Uterus (tissue), 2 donors: ENCODE results near the gene VRK3.

Experiments used
- POLR2A ChIP-seq, 2 donors: fragments of 450-650 bp; IDR thresholded peaks; one replicate each; pipeline ENCODE4 v1.6.1; 2016; ENCODE audit warnings: antibody characterized with exemption in 2 of 2, mild to moderate bottlenecking in 1 of 2, moderate library complexity in 1 of 2
- TF ChIP-seq, protein P1 (sequence below), 4 experiments: fragments of 200-600 bp in 2 of 4; fragments of 450-650 bp in 2 of 4; sonication (generic) in 2 of 4; IDR thresholded peaks; one replicate each; pipeline ENCODE4 v1.5.1; 2016 to 2019; ENCODE audit warnings: antibody characterized with exemption in 4 of 4, mild to moderate bottlenecking in 2 of 4, moderate library complexity in 1 of 4

DNA sequence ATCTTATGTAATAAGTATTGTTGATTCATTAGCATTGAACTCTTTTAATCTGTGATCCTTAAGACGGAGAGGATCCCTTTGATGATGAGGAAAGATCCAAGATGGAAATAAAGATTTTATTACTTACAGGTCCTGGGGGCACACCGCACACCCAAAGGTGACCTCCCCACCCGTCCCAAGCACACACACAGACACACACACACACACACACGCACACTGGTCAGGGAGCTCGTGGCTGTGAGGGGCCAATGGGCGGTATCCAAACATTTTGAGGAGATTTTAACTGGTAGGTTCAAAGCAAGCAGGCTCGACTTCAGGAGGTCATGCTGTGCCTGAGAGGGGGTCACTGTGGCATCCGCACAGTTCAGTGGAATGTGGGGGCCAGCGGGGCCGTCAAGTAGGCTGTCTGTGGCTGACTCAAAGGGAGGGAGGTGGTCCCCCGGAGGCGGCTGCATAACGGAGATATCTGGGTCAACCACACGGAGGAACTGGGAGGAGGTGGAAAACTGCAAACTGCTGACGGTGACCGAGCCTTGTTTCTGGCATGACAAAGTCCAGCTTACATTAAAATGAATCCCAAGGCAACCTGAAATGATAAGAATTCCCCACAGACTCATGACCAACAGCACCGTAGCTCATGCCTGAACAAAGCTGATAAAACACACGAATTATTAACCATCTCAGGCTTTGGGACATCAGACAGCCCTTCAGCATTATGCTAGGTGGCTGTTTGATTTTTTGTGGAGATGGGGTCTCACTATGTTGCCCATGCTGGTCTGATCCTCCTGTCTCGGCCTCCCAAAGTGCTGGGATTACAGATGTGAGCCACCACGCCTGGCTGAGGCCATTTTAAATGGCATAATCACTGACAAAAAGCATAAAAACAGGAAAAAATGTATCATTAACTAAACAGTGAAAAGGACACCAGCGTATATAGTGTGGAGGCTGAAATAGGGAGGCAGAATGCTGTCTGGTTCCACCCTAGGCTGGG, 43.3 kb downstream of the VRK3 start:
- TF ChIP-seq, protein P1, sequence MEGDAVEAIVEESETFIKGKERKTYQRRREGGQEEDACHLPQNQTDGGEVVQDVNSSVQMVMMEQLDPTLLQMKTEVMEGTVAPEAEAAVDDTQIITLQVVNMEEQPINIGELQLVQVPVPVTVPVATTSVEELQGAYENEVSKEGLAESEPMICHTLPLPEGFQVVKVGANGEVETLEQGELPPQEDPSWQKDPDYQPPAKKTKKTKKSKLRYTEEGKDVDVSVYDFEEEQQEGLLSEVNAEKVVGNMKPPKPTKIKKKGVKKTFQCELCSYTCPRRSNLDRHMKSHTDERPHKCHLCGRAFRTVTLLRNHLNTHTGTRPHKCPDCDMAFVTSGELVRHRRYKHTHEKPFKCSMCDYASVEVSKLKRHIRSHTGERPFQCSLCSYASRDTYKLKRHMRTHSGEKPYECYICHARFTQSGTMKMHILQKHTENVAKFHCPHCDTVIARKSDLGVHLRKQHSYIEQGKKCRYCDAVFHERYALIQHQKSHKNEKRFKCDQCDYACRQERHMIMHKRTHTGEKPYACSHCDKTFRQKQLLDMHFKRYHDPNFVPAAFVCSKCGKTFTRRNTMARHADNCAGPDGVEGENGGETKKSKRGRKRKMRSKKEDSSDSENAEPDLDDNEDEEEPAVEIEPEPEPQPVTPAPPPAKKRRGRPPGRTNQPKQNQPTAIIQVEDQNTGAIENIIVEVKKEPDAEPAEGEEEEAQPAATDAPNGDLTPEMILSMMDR (IDR thresholded peaks at IDR 0.05) = no peak
- no peak for TF ChIP-seq POLR2A (IDR thresholded peaks at IDR 0.05)
